Activated CD4-positive, alpha-beta T cell treated with anti-CD3 and anti-CD28 coated beads for 1 hour (primary cell): ENCODE results near the gene POU6F2.

Source experiments
- DNase-seq: peaks from one replicate; pipeline ENCODE4 v3.0.0-alpha.2; 2020

POU6F2 gene

GRCh38 chr7:39261771-39262170, 284.1 kb downstream of the POU6F2 start:
- no peak for DNase-seq

- DNase-seq, result no peak
Measured at GRCh38 chr7:39265641-39266591, 288.2 kb downstream of the POU6F2 start.

- DNase-seq, result no peak
Measured at GRCh38 chr7:39269034-39269433, 291.3 kb downstream of the POU6F2 start.

GRCh38 chr7:39270018-39270417, 292.3 kb downstream of the POU6F2 start:
- no peak for DNase-seq

- DNase-seq, result no peak
Measured at GRCh38 chr7:39271402-39271801, 293.7 kb downstream of the POU6F2 start.

- no peak for DNase-seq
Measured at GRCh38 chr7:39272111-39272510, 294.4 kb downstream of the POU6F2 start.

- DNase-seq, result no peak
Measured at GRCh38 chr7:39272691-39273090, 295.0 kb downstream of the POU6F2 start.

- no peak for DNase-seq
Measured at GRCh38 chr7:39280337-39280736, 302.6 kb downstream of the POU6F2 start.

GRCh38 chr7:39285256-39285655, 307.5 kb downstream of the POU6F2 start:
- no peak for DNase-seq

GRCh38 chr7:39288303-39288702, 310.6 kb downstream of the POU6F2 start:
- DNase-seq, result no peak

GRCh38 chr7:39291628-39292410, 314.1 kb downstream of the POU6F2 start:
- no peak for DNase-seq

GRCh38 chr7:39293056-39293823, 315.5 kb downstream of the POU6F2 start:
- DNase-seq, result no peak

GRCh38 chr7:39294022-39294421, 316.3 kb downstream of the POU6F2 start:
- no peak for DNase-seq

- no peak for DNase-seq
Measured at GRCh38 chr7:39295796-39296195, 318.1 kb downstream of the POU6F2 start.

GRCh38 chr7:39299695-39300094, 322.0 kb downstream of the POU6F2 start:
- no peak for DNase-seq

GRCh38 chr7:39300276-39300675, 322.6 kb downstream of the POU6F2 start:
- DNase-seq, result no peak

- DNase-seq, result no peak
Measured at GRCh38 chr7:39301543-39301942, 323.8 kb downstream of the POU6F2 start.

GRCh38 chr7:39304178-39304577, 326.5 kb downstream of the POU6F2 start:
- DNase-seq, result no peak

- no peak for DNase-seq
Measured at GRCh38 chr7:39304668-39305405, 327.1 kb downstream of the POU6F2 start.

GRCh38 chr7:39306016-39306570, 328.4 kb downstream of the POU6F2 start:
- no peak for DNase-seq

- DNase-seq, result no peak
Measured at GRCh38 chr7:39310699-39311098, 333.0 kb downstream of the POU6F2 start.
